ENCODE measurements around the gene PLA2G6. TPM values are rescaled to one million over a fixed set of nuclear protein-coding genes. Genes with fewer than 3 reads are reported as not detected.

Gene PLA2G6
- total and polyA plus RNA-seq, 2 of the 8 experiments (the other 6 are each of a cell fraction or from before 2014, with no cell fraction given) = 13.2 to 21.0 TPM

DNA sequence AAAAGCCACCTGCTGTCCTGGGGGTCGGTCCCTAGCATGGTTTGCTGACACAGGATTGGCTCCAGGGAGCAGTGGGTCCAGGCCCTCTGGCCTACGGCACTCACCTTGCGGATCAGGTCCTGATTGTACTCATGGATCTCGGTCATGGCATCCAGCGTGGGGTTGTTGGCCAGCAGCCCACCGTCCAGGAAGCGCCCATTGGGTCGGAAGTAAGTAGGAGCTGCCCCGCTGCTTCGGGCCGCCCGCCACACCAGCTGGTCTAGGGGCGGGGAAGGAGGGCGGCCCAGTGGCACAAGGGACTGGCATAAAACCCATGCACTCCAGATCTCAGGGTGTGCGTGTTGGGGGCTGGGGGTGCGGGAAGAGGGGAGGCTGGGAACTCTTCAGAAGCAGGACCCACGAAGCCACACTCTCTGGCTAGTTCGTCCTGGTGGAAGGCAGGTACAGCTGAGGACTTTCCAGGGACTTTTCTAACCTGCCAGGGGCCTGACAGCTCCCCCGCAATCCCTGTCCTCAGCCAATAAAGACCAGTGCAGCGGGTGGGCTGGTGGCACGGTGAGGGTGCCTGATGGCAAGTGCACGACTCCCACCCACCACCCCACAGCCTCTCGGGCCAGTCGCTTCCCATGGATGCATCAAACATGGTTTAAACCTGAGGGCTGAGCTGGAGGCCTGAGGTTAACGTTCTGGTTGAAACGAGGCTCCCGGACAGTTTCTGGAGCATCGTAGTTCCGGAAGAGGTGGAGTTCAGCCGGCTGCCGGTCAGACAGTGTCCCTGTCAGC, 66.0 kb downstream of the PLA2G6 start:
- no peak overlapping the region for H2AK5ac ChIP-seq (ENCODE audit: low read depth, low read length)
- peaks cover 0 to 6% (median 3%) of the 10 kb centered on the region in 4 experiments; a peak in 4 of 7 replicates for H3K4me1 ChIP-seq (replicated peaks in 1 of 4; ENCODE audit: control insufficient read depth in 3 of 4, insufficient read depth in 4 of 4, low read length in 3 of 4)
- CTCF ChIA-PET (ENCODE audit: partially characterized antibody) = interaction anchor here (0.7 to 10.2 kb wide), 25 partner anchors 9 to 238 kb away, joined by 3 to 194 read pairs (median 6); partner anchors contain the start of genes C22orf23 and POLR2F
- POLR2A ChIA-PET (ENCODE audit: partially characterized antibody) = interaction anchor here (1.3 kb wide), 1 partner anchor 8 kb away, joined by 3 read pairs; no protein-coding TSS in a partner anchor
- DNase-seq (ENCODE audit: low read depth in 1 of 2, low spot score in 2 of 2) = no peak
- H3K27ac ChIP-seq (ENCODE audit: low read depth, low read length) = no peak overlapping the region
- no peaks in the 10 kb centered on the region; a peak in 2 of 7 replicates for H3K27me3 ChIP-seq (replicated peaks in 1 of 4; ENCODE audit: control insufficient read depth in 3 of 4, extremely low read depth in 1 of 4, insufficient read depth in 3 of 4, low read length in 3 of 4)
- no peak overlapping the region for H3K4ac ChIP-seq (replicated peaks; ENCODE audit: insufficient read length, low read depth, low read length)
- peak overlapping the region; percentile 21; the same call in 1 of the 2 replicates for H2BK20ac ChIP-seq (ENCODE audit: low read length)
- H3K23ac ChIP-seq (ENCODE audit: insufficient read length) = no peak overlapping the region
- H3K79me2 ChIP-seq (ENCODE audit: control insufficient read depth in 1 of 2, insufficient read depth in 2 of 2, low read length in 2 of 2) = no peaks in the 10 kb centered on the region
- FAIRE-seq = no peak
- H3K79me1 ChIP-seq (ENCODE audit: low read depth, low read length) = no peaks in the 10 kb centered on the region
- H2BK5ac ChIP-seq (ENCODE audit: low read depth, low read length) = 0 out of 2 replicates have a peak overlapping the region, but pooled peaks have one; percentile 60
- H2BK12ac ChIP-seq (ENCODE audit: low read depth, low read length) = peak overlapping the region; percentile 75; the same call in 1 of the 2 replicates
- H4K91ac ChIP-seq (replicated peaks; ENCODE audit: insufficient read length, low read length) = no peak overlapping the region
- no peak overlapping the region for H3K56ac ChIP-seq (replicated peaks; ENCODE audit: insufficient read length, low read depth, low read length)
- no peak overlapping the region for H3K14ac ChIP-seq (ENCODE audit: insufficient read length)
- no peak overlapping the region for H2BK120ac ChIP-seq (replicated peaks; ENCODE audit: low read depth, low read length)
- H3K9ac ChIP-seq (replicated peaks in 1 of 4; ENCODE audit: extremely low read depth in 1 of 4, low read depth in 3 of 4, low read length in 3 of 4) = no peak overlapping the region
- H3K23me2 ChIP-seq (ENCODE audit: low read depth, low read length) = no peaks in the 10 kb centered on the region
- 96% methylated on average over 30 of the region's 31 CpGs; no CpG with 5 or more reads in 1 of the 2 experiments for WGBS, 2 experiments (ENCODE audit: extremely low coverage in 1 of 2, insufficient coverage in 1 of 2, insufficient read length in 1 of 2, insufficient replicate concordance in 2 of 2, low coverage in 1 of 2, low lambda C conversion rate in 2 of 2, missing lambda C conversion rate in 1 of 2)
- H4K20me1 ChIP-seq (replicated peaks in 1 of 2; ENCODE audit: control insufficient read depth in 1 of 2, insufficient read depth in 2 of 2, low read length in 2 of 2) = no peaks in the 10 kb centered on the region
- H2BK15ac ChIP-seq (ENCODE audit: low read length) = no peak overlapping the region; the same call in 1 of the 2 replicates
- H3K18ac ChIP-seq (ENCODE audit: extremely low read depth, low read length) = no peak overlapping the region
- no peaks in the 10 kb centered on the region for H3K36me3 ChIP-seq (ENCODE audit: control insufficient read depth in 2 of 4, insufficient read depth in 4 of 4, low read length in 3 of 4)
- no peak overlapping the region for H3K4me2 ChIP-seq (ENCODE audit: insufficient read depth in 1 of 2, low read depth in 2 of 2, low read length in 2 of 2)
- H4K8ac ChIP-seq (ENCODE audit: extremely low read depth, insufficient read depth, low read length) = no peak overlapping the region
- H2AFZ ChIP-seq (ENCODE audit: low read length) = no peak overlapping the region
- H4K5ac ChIP-seq (ENCODE audit: insufficient read length, low read depth, low read length) = no peak overlapping the region
- H3K9me3 ChIP-seq (ENCODE audit: insufficient read depth in 2 of 2, low read depth in 1 of 2, low read length in 1 of 2) = no peaks in the 10 kb centered on the region
- no peak overlapping the region for H3K4me3 ChIP-seq (ENCODE audit: extremely low read depth in 1 of 4, insufficient read depth in 2 of 4, low read depth in 3 of 4, low read length in 4 of 4)
- TF ChIP-seq SP4 (IDR thresholded peaks at IDR 0.05; ENCODE audit: low read length) (no peak), JUND (IDR thresholded peaks at IDR 0.05; ENCODE audit: low read length) (no peak), GABPA (IDR thresholded peaks at IDR 0.05; ENCODE audit: borderline replicate concordance, insufficient read depth, low read length) (no peak), CBX5 (IDR thresholded peaks at IDR 0.05; ENCODE audit: low read depth, low read length) (no peak), RXRA (IDR thresholded peaks at IDR 0.05; ENCODE audit: insufficient read depth, low read depth, low read length) (no peak), KDM5A (IDR thresholded peaks at IDR 0.05; ENCODE audit: low read length) (no peak), RFX5 (IDR thresholded peaks at IDR 0.05; ENCODE audit: borderline replicate concordance, low read depth, low read length) (no peak), BRCA1 (IDR thresholded peaks at IDR 0.05; ENCODE audit: low read depth, low read length) (no peak), BCL11A (IDR thresholded peaks at IDR 0.05; ENCODE audit: low read depth in 2 of 2, low read length in 2 of 2) (no peak), CREB1 (IDR thresholded peaks at IDR 0.05) (no peak), RBBP5 (IDR thresholded peaks at IDR 0.05; ENCODE audit: borderline replicate concordance, low read depth, low read length) (no peak), NRF1 (IDR thresholded peaks at IDR 0.05; ENCODE audit: low read depth, low read length) (no peak), CEBPB (IDR thresholded peaks at IDR 0.05; ENCODE audit: low read depth, low read length) (no peak), POLR2A (IDR thresholded peaks at IDR 0.05; ENCODE audit: control extremely low read depth in 1 of 2, low read depth in 2 of 2, low read length in 2 of 2) (no peak)
